ENCODE data around the gene COG2. TPM values are rescaled to one million over a fixed set of nuclear protein-coding genes. Genes with fewer than 3 reads are reported as not detected.

Gene COG2
- total and polyA plus RNA-seq, 2 of the 13 experiments (the other 11 are each of a cell fraction or from before 2014, with no cell fraction given) = 16.8 to 36.3 TPM

- TF ChIP-seq, protein P1, sequence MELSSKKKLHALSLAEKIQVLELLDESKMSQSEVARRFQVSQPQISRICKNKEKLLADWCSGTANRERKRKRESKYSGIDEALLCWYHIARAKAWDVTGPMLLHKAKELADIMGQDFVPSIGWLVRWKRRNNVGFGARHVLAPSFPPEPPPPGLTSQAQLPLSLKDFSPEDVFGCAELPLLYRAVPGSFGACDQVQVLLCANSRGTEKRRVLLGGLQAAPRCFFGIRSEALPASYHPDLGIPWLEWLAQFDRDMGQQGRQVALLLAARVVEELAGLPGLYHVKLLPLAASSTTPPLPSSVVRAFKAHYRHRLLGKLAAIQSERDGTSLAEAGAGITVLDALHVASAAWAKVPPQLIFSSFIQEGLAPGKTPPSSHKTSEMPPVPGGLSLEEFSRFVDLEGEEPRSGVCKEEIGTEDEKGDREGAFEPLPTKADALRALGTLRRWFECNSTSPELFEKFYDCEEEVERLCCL (CRISPR knock-in tag; IDR thresholded peaks at IDR 0.05; ENCODE audit: borderline replicate concordance) = no peak
- TF ChIP-seq HMG20B (CRISPR knock-in tag; conservative IDR thresholded peaks at IDR 0.05) (peak; percentile 81), ZNF572 (CRISPR knock-in tag; IDR thresholded peaks at IDR 0.05) (no peak), ZNF296 (CRISPR knock-in tag; conservative IDR thresholded peaks at IDR 0.05) (peak; percentile 89), SRSF4 (IDR thresholded peaks at IDR 0.05; ENCODE audit: low read depth, low read length, poor library complexity, severe bottlenecking) (no peak), CREBL2 (CRISPR knock-in tag; IDR thresholded peaks at IDR 0.05; ENCODE audit: borderline replicate concordance) (no peak; the same call in 1 of the 2 replicates), ZNF552 (CRISPR knock-in tag; IDR thresholded peaks at IDR 0.05; ENCODE audit: borderline replicate concordance) (peak; percentile 53; the same call in 1 of the 2 replicates), HMG20A (CRISPR knock-in tag; IDR thresholded peaks at IDR 0.05; ENCODE audit: borderline replicate concordance) (peak; percentile 96), ZNF326 (CRISPR knock-in tag; IDR thresholded peaks at IDR 0.05; ENCODE audit: borderline replicate concordance) (peak; percentile 55; the same call in 1 of the 2 replicates), SP1 (IDR thresholded peaks at IDR 0.05) (no peak), SP1 (CRISPR knock-in tag; IDR thresholded peaks at IDR 0.05) (peak; percentile 80), CENPBD1 (CRISPR knock-in tag; IDR thresholded peaks at IDR 0.05; ENCODE audit: borderline replicate concordance, low read depth) (no peak), ZBTB1 (CRISPR knock-in tag; IDR thresholded peaks at IDR 0.05; ENCODE audit: borderline replicate concordance) (no peak), ZNF75D (CRISPR knock-in tag; IDR thresholded peaks at IDR 0.05; ENCODE audit: borderline replicate concordance) (no peak), BATF2 (CRISPR knock-in tag; IDR thresholded peaks at IDR 0.05) (no peak)
- TF ChIP-seq, protein P2, sequence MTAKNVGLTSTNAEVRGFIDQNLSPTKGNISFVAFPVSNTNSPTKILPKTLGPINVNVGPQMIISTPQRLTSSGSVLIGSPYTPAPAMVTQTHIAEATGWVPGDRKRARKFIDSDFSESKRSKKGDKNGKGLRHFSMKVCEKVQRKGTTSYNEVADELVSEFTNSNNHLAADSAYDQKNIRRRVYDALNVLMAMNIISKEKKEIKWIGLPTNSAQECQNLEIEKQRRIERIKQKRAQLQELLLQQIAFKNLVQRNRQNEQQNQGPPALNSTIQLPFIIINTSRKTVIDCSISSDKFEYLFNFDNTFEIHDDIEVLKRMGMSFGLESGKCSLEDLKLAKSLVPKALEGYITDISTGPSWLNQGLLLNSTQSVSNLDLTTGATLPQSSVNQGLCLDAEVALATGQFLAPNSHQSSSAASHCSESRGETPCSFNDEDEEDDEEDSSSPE (CRISPR knock-in tag; IDR thresholded peaks at IDR 0.05) = peak; percentile 84
- TF ChIP-seq, protein P3, sequence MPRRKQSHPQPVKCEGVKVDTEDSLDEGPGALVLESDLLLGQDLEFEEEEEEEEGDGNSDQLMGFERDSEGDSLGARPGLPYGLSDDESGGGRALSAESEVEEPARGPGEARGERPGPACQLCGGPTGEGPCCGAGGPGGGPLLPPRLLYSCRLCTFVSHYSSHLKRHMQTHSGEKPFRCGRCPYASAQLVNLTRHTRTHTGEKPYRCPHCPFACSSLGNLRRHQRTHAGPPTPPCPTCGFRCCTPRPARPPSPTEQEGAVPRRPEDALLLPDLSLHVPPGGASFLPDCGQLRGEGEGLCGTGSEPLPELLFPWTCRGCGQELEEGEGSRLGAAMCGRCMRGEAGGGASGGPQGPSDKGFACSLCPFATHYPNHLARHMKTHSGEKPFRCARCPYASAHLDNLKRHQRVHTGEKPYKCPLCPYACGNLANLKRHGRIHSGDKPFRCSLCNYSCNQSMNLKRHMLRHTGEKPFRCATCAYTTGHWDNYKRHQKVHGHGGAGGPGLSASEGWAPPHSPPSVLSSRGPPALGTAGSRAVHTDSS (CRISPR knock-in tag; conservative IDR thresholded peaks at IDR 0.05) = no peak
Measured at GRCh38 chr1:230702934-230703678, 60.8 kb downstream of the COG2 start (continued).
